Esophagus muscularis mucosa (tissue), 3 donors: ENCODE measurements around the gene PPP1CA.

ENCODE experiments used
- CTCF ChIP-seq, 3 experiments: fragments of 200-600 bp in 2 of 3; fragments of 450-650 bp in 1 of 3; sonication (generic) in 2 of 3; IDR thresholded peaks; one replicate each; pipeline ENCODE4 v1.5.1; 2017 to 2019; ENCODE audit warnings: antibody characterized with exemption in 3 of 3, mild to moderate bottlenecking in 2 of 3, moderate library complexity in 1 of 3
- POLR2A ChIP-seq: fragments of 450-650 bp; IDR thresholded peaks from one replicate; pipeline ENCODE4 v1.6.1; 2017; ENCODE audit warnings: antibody characterized with exemption, moderate library complexity, mild to moderate bottlenecking, low read depth

- TF ChIP-seq CTCF (IDR thresholded peaks at IDR 0.05) (no peak), POLR2A (no peak)
Observed at GRCh38 chr11:67418476-67419281, 17.0 kb upstream of the PPP1CA start.
